SH-SY5Y (cell line): ENCODE measurements around the gene SFXN5.

Source experiments
- GATA2 ChIP-seq: IDR thresholded peaks from 2 replicates; pipeline ENCODE4 v1.6.1; 2011; ENCODE audit warnings: mild to moderate bottlenecking, low read depth, low read length
- GATA3 ChIP-seq: IDR thresholded peaks from 2 replicates; pipeline ENCODE4 v1.6.1; 2011; ENCODE audit warnings: low read depth, mild to moderate bottlenecking, low read length, moderate library complexity

GRCh38 chr2:73106791-73107190 is 35.3 kb upstream of the SFXN5 start:
- TF ChIP-seq GATA3 (no peak), GATA2 (no peak)
